ENCODE results near the gene RAB3IL1.

RAB3IL1 gene

DNA sequence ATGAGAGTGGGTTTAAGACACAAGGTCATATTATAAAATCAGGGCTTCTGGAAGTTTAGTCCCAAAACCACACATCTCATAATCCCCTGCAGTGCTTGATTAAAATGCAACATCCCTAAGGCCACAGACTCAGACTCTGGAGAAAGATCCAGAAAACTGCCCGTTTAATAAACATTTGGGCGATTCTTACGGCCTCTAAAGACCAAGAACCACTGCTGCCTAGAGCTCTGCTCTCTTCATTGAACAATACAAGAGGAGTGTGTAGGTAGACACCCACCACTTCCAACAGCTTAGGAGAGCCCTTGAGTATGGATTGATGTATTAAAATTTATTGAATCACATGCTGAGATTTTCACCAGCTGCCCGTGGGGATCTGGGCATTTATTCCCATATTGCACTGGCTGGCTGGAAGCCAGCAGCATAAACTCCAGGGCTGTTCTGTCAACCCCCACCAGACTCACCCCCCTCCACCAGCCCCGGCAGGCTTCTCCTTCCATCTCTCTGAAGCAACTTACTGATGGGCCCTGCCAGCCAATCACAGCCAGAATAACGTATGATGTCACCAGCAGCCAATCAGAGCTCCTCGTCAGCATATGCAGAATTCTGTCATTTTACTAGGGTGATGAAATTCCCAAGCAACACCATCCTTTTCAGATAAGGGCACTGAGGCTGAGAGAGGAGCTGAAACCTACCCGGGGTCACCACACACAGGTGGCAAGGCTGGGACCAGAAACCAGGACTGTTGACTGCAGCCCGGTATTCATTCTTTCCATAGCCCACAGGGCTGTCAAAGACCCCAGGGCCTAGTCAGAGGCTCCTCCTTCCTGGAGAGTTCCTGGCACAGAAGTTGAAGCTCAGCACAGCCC lies 32.0 kb upstream of the RAB3IL1 start:
- no peak overlapping the region for H3K27ac ChIP-seq (replicated peaks)
- H3K27me3 ChIP-seq (ENCODE audit: insufficient read depth, poor library complexity, severe bottlenecking): no peaks in the 10 kb centered on the region
- DNase-seq (ENCODE audit: low read depth in 1 of 2, low spot score in 1 of 2): no peak
- H3K4me3 ChIP-seq (replicated peaks; ENCODE audit: insufficient read depth, low read length): no peak overlapping the region
- TF ChIP-seq POLR2AphosphoS5 (IDR thresholded peaks at IDR 0.05; ENCODE audit: low read depth) (no peak), SPI1 (IDR thresholded peaks at IDR 0.05; ENCODE audit: borderline replicate concordance, low read depth) (no peak), GABPA (IDR thresholded peaks at IDR 0.05; ENCODE audit: low read depth) (no peak)
- TF ChIP-seq, protein P1, sequence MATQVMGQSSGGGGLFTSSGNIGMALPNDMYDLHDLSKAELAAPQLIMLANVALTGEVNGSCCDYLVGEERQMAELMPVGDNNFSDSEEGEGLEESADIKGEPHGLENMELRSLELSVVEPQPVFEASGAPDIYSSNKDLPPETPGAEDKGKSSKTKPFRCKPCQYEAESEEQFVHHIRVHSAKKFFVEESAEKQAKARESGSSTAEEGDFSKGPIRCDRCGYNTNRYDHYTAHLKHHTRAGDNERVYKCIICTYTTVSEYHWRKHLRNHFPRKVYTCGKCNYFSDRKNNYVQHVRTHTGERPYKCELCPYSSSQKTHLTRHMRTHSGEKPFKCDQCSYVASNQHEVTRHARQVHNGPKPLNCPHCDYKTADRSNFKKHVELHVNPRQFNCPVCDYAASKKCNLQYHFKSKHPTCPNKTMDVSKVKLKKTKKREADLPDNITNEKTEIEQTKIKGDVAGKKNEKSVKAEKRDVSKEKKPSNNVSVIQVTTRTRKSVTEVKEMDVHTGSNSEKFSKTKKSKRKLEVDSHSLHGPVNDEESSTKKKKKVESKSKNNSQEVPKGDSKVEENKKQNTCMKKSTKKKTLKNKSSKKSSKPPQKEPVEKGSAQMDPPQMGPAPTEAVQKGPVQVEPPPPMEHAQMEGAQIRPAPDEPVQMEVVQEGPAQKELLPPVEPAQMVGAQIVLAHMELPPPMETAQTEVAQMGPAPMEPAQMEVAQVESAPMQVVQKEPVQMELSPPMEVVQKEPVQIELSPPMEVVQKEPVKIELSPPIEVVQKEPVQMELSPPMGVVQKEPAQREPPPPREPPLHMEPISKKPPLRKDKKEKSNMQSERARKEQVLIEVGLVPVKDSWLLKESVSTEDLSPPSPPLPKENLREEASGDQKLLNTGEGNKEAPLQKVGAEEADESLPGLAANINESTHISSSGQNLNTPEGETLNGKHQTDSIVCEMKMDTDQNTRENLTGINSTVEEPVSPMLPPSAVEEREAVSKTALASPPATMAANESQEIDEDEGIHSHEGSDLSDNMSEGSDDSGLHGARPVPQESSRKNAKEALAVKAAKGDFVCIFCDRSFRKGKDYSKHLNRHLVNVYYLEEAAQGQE (IDR thresholded peaks at IDR 0.05; ENCODE audit: insufficient replicate concordance, low read depth): no peak
- TF ChIP-seq, protein P2, sequence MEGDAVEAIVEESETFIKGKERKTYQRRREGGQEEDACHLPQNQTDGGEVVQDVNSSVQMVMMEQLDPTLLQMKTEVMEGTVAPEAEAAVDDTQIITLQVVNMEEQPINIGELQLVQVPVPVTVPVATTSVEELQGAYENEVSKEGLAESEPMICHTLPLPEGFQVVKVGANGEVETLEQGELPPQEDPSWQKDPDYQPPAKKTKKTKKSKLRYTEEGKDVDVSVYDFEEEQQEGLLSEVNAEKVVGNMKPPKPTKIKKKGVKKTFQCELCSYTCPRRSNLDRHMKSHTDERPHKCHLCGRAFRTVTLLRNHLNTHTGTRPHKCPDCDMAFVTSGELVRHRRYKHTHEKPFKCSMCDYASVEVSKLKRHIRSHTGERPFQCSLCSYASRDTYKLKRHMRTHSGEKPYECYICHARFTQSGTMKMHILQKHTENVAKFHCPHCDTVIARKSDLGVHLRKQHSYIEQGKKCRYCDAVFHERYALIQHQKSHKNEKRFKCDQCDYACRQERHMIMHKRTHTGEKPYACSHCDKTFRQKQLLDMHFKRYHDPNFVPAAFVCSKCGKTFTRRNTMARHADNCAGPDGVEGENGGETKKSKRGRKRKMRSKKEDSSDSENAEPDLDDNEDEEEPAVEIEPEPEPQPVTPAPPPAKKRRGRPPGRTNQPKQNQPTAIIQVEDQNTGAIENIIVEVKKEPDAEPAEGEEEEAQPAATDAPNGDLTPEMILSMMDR (IDR thresholded peaks at IDR 0.05; ENCODE audit: insufficient read depth, low read length): no peak

DNA sequence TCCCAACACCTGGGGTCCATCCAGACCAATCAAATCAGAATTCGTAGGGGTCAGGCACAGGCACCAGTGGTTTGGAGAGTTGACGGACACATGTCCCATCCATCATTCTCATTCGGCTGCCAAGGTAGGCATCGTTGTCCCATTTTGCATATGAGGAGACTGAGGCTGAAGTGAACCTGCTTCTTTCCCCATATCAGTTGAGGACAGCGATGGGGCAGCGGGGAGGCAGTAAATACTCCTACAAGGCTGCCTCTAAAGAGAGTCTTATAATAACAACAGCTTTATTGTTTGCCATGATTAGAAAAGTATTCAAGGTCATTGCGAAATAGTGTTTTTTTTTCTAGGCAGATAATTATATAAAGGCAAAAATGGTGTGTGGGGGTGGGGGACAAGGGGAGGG lies 31.1 kb upstream of the RAB3IL1 start:
- H3K4me3 ChIP-seq (replicated peaks; ENCODE audit: insufficient read depth, low read length): no peak overlapping the region
- no peaks in the 10 kb centered on the region for H3K27me3 ChIP-seq (ENCODE audit: insufficient read depth, poor library complexity, severe bottlenecking)
- no peak overlapping the region for H3K27ac ChIP-seq (replicated peaks)
- DNase-seq (ENCODE audit: low read depth in 1 of 2, low spot score in 1 of 2): no peak
- TF ChIP-seq GABPA (IDR thresholded peaks at IDR 0.05; ENCODE audit: low read depth) (no peak), POLR2AphosphoS5 (IDR thresholded peaks at IDR 0.05; ENCODE audit: low read depth) (no peak), SPI1 (IDR thresholded peaks at IDR 0.05; ENCODE audit: borderline replicate concordance, low read depth) (no peak)
- TF ChIP-seq, protein P2 (IDR thresholded peaks at IDR 0.05; ENCODE audit: insufficient read depth, low read length): no peak
- TF ChIP-seq, protein P1 (IDR thresholded peaks at IDR 0.05; ENCODE audit: insufficient replicate concordance, low read depth): no peak

DNA sequence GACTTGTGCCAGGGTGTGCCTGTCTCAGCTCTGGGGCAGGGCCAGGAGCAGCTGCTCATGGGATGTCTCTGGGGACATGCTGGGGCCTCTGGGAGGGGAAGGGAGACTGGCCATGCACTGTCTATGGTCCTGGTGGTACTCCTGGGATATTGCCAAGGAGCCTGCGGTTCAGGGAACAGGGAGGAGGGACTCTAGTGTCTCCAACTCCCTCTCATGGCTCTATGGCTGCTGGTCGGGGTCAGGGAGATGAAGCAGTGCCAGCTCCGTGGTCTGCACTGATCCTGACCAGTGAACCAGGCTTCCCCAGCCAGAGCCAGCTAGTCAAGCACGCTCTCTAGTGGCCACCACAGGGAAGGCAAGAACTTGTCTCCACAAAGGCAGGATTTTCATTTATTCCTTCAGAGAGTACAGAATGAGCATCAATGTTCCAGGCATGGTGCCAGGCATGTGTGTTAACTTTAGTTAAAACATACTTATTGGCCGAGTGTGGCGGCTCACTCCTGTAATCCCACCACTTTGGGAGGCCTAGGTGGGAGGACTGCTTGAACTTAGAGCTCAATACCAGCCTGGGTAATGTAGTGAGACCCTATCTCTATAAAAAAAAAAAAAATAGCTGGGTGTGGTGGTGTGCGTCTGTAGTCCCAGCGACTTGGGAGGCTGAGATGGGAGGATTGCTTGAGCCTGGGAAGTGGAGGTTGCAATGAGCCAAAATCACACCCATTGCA lies 30.3 kb upstream of the RAB3IL1 start:
- TF ChIP-seq SPI1 (IDR thresholded peaks at IDR 0.05; ENCODE audit: borderline replicate concordance, low read depth): no peak
- TF ChIP-seq, protein P2 (IDR thresholded peaks at IDR 0.05; ENCODE audit: insufficient read depth, low read length): peak; percentile 98
- Histone ChIP-seq H3K4me3 (replicated peaks; ENCODE audit: insufficient read depth, low read length) (no peak overlapping the region), H3K27ac (replicated peaks) (no peak overlapping the region), H3K27me3 (ENCODE audit: insufficient read depth, poor library complexity, severe bottlenecking) (no peaks in the 10 kb centered on the region)
- DNase-seq (ENCODE audit: low read depth in 1 of 2, low spot score in 1 of 2): peak in 1 of 2 experiments; percentile 72

All from HL-60 (cell line).